ENCODE measurements around the gene ELF2.
"Not testable (repeated sequence)": the region's sequence is repeated elsewhere in the genome, so short reads cannot be mapped to it uniquely, and the experiment has no call there.

Gene ELF2

GRCh38 chr4:139142087-139142486 is 34.9 kb downstream of the ELF2 start:
- no peak for DNase-seq

- DNase-seq: no peak
These were observed 39.3 kb downstream of the ELF2 start for GRCh38 chr4:139137763-139138162.

DNA sequence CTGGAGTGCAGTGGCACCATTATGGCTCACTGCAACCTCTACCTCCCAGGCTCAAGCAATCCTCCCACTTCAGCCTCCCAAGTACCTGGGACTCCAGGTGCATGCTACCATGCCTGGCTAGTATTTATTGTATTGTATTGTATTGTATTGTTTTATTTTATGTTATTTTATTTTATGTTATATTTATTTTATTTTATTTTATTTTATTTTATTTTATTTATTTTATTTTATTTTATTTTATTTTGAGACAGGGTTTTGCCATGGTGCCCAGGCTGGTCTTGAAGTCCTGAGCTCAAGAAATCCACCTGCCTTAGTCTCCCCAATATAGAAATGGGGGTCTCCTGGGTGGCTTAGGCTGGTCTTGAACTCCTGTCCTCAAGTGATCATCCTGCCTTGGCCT is 42.6 kb downstream of the ELF2 start:
- no peak for DNase-seq

DNA sequence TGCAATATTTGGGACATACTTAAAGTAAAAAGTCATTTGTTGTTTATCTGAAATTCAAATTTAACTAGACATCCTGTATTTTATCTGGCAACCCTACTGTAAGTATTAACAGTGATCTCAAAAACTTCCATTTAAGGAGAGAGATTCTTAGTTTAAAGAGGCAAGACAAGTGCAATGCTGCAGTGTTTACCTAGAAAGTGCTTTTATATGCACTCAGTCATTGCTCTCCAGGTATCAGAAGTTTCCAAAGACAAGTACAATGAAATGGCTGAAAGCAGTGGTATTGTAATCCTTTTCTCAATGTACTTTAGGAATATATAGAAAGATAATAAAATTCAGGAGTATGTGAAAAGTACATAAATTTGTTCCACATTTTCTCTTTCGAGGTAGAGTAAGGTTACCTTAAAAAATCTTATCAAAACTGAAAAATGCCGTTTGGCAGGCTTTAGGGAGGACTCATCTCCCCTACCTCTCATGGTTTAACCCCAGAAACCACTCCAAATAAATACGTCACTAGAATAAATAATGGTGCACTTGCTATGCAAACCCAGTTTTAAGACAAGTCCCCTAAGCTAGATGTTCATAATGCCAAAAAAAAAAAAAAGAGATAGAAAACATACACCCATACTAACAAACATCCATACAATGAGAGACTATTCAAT is 45.7 kb downstream of the ELF2 start:
- DNase-seq: no peak

- DNase-seq: no peak
These were observed 47.8 kb downstream of the ELF2 start for GRCh38 chr4:139129206-139129605.

DNA sequence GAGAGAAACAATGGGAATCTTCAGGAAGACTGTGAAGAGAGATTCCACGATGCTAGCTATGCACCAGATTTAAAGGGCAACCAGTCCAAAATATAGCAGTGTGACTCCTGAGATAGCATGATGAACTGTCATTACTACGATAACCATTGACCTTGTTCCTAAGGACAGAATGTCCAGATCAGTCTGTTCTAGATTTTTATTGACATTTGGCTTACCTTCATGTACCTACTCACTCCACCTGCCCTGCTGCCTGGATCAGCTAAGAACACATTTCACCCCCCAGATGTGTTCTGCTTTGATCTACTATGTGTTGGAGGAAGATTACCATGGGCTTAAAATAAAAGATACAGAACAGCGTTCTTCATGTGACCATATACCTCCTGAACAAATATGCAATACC is 50.1 kb downstream of the ELF2 start:
- DNase-seq: no peak

DNA sequence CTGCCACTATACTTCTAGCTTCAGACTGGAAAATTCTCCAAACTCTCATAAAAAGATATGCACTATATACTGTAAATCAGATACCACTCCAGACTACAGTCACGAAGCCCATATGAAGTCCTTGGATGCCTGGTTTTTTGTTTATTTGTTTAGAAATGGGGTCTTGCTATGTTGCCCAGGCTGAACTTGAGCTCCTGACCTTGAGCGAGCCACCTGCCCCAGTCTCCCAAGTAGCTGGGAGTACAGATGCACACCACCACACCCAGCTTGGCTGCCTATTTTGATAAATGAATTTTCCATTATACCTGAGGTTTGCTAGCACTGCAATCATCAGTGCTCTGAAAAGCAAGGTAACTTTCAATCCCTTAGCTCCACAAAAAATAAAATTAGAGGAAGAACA is 53.1 kb downstream of the ELF2 start:
- DNase-seq: no peak

DNA sequence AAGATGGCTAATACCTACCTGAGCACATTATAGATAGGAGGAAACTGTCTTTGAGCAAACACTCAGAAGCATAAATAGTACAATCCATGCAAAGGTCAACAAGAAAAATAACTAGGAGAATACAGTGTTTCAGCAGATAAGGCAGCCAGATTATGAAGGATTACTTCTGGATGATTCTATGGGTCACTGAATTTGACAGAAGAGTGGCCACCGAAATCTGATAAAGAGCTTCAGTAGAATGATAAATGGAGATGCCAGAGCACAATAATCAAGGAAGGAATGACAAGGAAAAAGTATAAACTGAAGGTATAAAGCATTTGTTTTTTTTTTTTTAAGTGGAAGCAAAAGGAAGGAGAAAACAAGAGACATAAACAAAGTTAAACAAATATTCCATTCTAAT is 58.7 kb downstream of the ELF2 start:
- DNase-seq: no peak

DNA sequence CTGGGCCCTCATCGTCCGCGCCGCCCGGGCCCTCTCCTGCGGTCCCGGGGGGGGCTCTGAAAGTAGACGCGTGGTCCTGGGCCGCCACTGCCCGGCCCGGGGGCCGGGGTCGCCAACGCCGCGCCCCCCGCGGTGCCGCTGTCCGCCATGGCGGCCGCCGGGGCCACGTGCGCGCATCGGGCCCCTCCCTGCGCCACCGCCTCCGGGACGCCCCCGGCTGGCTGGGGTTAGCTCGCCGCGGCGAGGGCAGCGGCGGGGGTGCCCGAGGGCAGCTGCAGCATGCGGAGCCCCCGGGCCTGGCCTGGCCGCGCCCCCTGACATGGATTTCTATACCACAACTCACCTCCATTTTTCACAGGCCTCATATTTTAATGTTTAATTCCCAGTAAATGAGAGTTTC is 61.8 kb downstream of the ELF2 start:
- no peak for DNase-seq

GRCh38 chr4:139114795-139115194 is 62.2 kb downstream of the ELF2 start:
- DNase-seq: not testable (repeated sequence)

DNA sequence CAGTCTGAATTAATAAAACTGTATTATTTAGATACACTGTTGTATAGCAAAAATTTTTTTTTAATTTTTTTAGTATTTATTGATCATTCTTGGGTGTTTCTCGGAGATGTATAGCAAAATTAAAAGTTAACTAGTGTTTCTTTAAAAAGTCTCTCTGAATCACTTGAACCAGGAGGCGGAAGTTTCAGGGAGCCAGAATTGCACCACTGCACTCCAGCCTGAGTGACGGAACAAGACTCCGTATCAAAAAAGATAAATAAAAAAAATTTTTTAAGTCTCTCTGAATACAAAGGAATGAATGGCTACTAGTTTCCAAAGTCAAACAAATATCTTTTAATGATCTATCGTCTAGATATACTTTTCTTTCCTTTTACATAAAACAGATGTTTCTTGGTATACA is 64.4 kb downstream of the ELF2 start:
- no peak for DNase-seq

- DNase-seq: no peak
These were observed 68.4 kb downstream of the ELF2 start for GRCh38 chr4:139108567-139109128.

DNA sequence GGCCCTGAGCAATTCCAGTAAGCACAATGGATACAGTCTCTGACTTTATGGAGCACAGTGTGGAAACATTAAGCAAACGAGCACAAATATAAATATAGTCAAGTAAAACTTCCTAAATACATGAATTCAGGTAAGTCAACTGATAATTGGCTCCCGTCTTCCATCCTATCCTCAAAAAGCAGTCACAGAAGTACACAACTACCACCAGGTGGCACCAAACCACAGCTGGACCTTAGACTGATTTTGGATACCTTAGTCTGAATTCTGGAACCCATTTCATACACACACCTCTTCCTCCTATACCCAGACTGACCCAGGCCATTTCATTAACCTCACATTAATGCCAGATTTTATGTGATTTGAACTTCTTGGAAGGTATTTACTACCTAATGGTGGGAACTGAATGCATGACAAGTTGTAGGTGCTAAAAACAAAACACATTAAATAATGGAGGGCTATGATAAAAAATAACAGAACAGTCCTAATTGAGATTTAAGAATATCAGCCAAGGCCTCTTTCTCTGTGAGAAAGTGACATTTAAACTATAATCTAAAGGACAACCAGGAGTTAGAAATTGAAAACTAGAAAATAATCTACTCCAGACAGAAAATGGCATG is 77.5 kb downstream of the ELF2 start:
- no peak for DNase-seq

DNA sequence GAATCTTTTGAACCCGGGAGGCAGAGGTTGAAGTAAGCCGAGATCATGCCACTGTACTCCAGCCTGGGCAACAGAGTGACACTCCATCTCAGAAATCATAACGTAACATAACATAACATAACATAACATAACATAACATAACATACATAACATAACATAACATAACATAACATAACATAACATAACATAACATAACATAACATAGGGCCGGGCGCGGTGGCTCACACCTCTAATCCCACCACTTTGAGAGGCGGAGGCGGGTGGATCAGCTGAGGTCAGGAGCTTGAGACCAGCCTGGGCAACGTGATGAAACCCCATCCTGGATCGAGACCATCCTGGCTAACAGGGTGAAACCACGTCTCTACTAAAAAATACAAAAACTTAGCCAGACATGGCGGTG is 84.7 kb downstream of the ELF2 start:
- DNase-seq: no peak

DNA sequence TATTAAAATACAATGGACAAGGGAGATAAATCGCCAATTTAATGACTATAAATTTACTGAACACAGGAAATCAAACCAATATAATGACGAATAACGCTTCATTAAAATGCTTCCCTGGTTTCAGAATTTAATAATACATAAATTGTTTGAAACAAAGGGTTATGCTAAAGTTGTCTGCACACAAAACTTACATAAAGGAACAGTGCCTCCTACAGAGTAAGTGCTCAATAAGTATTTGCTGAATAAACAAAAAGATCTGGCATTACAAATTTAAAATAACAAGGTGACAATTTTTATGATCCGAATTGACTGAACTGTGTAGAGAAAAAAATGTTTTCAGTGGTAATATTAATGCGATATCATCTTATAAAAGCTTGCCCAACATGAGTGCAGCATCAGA is 91.9 kb downstream of the ELF2 start:
- DNase-seq: no peak

DNA sequence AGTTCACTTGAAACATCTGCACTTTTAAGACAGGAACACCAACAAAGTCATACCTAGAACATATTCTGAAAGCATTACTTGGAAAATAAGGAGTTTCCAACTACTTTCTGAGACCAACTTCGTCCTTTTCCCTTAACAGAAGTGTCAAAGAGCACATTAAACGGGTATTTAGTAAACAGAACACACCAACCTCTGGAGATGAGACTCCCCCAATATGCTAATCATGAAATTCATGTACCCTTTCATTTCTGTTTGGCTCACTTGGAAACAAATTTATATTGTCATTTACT is 92.3 kb downstream of the ELF2 start:
- DNase-seq: no peak

DNA sequence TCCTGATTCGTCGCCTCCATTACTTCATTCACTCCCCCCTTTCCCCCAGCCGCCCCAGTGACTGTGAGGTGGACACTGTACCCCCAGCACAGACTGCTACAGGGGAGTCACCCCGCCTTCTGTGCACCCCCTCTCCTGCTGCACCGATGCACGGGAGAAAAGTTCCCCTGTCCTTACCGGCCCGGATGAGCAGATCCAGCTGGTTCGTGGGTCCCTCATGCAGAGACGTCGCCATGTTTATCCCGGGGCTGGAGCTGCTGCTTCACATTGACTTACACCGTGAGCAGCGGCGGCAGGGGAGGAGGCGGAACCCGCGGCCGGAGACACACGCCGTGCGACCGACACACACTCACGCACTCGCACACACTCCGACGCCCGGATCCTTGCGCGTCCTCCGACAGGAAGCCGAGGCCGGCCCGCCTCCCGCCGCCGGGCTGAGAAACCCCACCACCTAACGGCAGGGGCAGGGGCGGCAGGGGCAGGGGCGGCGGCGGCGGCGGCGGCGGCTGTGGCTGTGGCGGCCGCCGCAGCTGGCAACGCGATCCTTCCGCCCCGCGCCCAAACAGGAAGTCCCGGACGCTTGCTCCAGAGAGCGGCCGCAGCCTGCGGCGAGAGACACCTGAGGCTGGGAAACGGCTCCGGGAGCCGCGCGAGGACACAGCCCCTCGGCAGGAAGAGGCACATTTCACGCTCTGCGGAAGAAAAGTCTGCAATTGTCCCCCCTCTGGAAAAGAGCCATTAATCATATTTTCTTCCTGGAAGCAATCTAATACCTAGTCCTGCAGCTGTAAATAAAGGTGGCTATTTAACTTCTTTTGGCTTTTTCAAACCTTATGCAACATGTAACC is 92.8 kb downstream of the ELF2 start:
- peak; percentile 37 for DNase-seq

DNA sequence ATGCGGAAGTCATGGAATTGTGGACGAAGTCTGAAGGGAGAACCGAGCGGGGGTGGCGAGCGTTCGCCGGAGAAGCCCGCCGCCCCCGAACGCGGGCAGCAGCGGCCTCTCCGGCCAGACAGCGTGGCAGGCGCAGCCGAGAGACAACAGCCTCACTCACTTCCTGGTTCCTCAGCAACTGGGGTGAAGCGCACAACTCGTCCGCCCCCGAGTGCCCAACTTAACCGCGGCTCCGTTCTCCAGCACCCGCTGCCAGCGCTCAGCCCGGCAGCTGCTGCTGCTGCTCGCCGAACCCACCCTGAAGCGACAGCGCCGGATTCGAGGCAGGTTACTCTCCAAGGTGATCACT is 93.4 kb downstream of the ELF2 start:
- DNase-seq: no peak

DNA sequence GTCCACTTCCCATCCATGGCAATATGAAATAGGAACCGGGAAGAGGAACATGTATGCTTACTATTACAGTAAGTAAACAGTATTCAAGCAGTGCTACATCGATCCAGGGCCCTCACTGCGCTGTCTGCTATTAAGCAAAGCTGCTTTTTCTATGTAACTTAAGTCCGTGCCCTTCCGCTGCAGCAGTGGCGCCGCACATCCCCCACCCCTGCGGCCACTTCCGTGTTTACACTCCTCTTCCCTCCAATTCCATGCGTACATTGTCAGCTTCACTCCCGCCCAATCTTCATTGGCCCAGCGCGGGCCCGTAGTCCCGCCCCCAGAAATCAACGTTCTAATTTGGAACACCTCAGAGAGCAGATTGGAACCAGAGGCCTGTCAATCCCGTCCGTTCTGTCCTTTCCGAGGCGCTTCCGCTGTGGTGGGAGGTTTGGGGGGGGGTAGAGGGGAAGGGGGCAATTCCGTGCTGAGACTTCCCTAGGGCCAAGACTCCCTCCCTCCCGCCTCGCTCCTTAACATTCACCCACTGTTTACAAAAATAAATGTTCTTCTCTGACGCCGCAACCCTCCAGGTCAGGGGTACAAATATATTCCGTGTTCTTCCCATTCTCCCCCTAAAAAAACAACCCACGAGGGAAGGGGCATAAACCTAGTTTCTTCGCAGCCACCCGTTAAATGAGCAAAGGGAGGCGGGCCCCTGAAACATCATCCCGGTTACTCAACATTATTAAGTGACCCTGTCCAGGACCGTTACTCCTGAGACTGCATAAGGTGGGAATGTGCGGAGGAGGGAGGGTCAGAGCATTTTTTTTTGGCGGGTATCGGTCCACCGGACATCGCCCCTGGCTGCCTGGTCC is 94.0 kb downstream of the ELF2 start:
- DNase-seq: peak; percentile 58

DNA sequence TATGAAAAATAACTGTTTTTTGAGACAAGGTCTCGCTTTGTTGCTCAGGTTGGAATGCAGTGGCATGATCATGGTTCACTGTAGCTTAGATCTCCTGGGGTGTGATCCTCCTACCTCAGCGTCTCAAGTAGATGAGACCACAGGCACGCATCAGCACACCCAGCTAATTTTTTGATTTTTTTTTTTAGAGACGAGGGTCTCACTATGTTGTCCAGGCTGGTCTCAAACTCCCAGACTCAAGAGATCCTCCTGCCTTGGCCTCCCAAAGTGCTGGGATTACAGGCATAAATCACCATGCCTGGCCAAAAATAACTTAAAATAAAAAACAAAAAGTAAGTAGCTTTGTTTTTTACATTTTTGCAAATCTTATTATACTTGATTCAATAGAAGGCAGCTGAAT is 98.1 kb downstream of the ELF2 start:
- DNase-seq: no peak

GRCh38 chr4:139077567-139078355 is 99.3 kb downstream of the ELF2 start:
- no peak for DNase-seq

DNA sequence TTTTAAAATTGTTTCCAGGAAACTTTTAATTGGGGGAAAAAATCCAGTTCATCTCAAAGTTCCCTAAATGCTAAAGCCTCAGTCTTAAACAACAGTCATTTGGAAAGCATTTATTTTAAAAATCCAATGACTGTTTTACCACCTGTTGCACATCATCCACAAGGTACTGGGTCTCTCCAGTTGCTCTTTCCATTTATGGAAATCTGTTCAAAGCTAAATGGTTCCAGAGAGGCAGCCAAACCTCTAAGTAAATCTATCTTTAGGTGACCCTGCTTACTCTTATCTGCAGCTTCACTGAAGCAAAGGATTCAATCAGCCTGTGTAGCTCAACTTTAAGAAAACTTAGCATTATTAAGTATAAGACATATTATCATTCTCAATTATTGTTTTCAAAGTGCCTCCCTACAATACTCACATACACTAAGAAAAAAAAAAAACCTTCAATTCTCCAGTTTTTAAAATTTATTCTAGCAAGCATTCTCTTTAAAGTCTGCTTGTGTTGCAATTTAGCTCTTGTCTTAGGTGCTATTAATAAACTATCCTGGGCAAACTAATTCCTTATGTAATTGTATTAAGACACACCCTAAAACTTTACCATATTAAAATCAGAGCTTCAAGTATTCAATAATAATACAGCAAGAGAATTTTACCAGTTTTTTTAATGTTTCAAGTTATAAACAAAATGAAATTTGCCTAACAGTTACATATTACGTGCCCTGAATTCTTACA is 100.8 kb downstream of the ELF2 start:
- DNase-seq: no peak
